B cell (primary cell): ENCODE data around the gene RAC3. TPM values are rescaled to one million over a fixed set of nuclear protein-coding genes. Genes with fewer than 3 reads are reported as not detected.

Source experiments
- ATAC-seq: fragments of 200-7000 bp; cut with Tn5 transposase; one replicate; pipeline ENCODE4 v1.10.0; 2021; ENCODE audit warnings: low read depth, mild to moderate bottlenecking, moderate number of reproducible peaks, moderate library complexity
- CTCF ChIA-PET: fragments of 350-600 bp; sonication (Branson Sonifier 250); formaldehyde crosslinking; loops from one replicate; lab custom pipeline; 2021; ENCODE audit warnings: antibody characterized with exemption, inconsistent platforms; lab: Charles Lee
- POLR2A ChIA-PET: fragments of 350-600 bp; sonication (Branson Sonifier 250); formaldehyde crosslinking; loops from one replicate; lab custom pipeline; 2021; ENCODE audit warnings: antibody characterized with exemption; lab: Charles Lee
- DNase-seq: peaks from one replicate; pipeline ENCODE4 v3.0.0; 2013
- H2AFZ ChIP-seq: 2 replicates; pipeline ENCODE4 v1.6.1; 2012; ENCODE audit warnings: mild to moderate bottlenecking, low read depth, low read length; ENCODE audit not compliant: insufficient read depth, poor library complexity, severe bottlenecking
- H3K27ac ChIP-seq, 2 donors: 1 replicate in 1 of 2; 2 replicates in 1 of 2; pipeline ENCODE4 v1.5.1; 2012 to 2013; ENCODE audit warnings: low read length in 2 of 2, mild to moderate bottlenecking in 2 of 2, moderate library complexity in 1 of 2
- H3K27me3 ChIP-seq, 4 experiments: fragments of 200-600 bp in 1 of 4; sonication (generic) in 1 of 4; replicated peaks in 1 of 4; 1 replicate in 2 of 4; 2 replicates in 2 of 4; pipeline versions ENCODE4 v1.6.1 to v1.7.0; 2013 to 2016; ENCODE audit warnings: low read length in 3 of 4, mild to moderate bottlenecking in 2 of 4, mixed read lengths in 1 of 4, moderate library complexity in 1 of 4; ENCODE audit not compliant: insufficient read depth in 4 of 4, control insufficient read depth in 3 of 4; ENCODE audit errors: control extremely low read depth in 1 of 4
- H3K36me3 ChIP-seq, 2 experiments: replicated peaks in 1 of 2; 1 replicate in 1 of 2; 2 replicates in 1 of 2; pipeline versions ENCODE4 v1.6.1 to v1.7.1; 2013; ENCODE audit warnings: low read length in 1 of 2; ENCODE audit not compliant: insufficient read depth in 2 of 2, control insufficient read depth in 1 of 2; ENCODE audit errors: control extremely low read depth in 1 of 2, extremely low read depth in 1 of 2
- H3K4me1 ChIP-seq, 2 donors: fragments of 200-600 bp in 1 of 2; sonication (generic) in 1 of 2; 1 replicate in 1 of 2; 2 replicates in 1 of 2; pipeline versions ENCODE4 v1.5.1 to v1.6.1; 2013 to 2017; ENCODE audit warnings: low read length in 2 of 2; ENCODE audit not compliant: control insufficient read depth in 2 of 2, insufficient read depth in 2 of 2
- H3K4me2 ChIP-seq: replicated peaks from 2 replicates; pipeline ENCODE3; 2012; ENCODE audit warnings: mild to moderate bottlenecking, low read depth, low read length; ENCODE audit not compliant: poor library complexity, severe bottlenecking
- H3K4me3 ChIP-seq, 5 experiments: fragments of 200-600 bp in 1 of 5; sonication (generic) in 1 of 5; 1 replicate in 3 of 5; 2 replicates in 2 of 5; pipeline versions ENCODE4 v1.5.1 to v1.7.0; 2011 to 2016; ENCODE audit warnings: low read length in 4 of 5, mild to moderate bottlenecking in 4 of 5, low read depth in 2 of 5, control low read depth in 1 of 5, moderate library complexity in 1 of 5; ENCODE audit not compliant: insufficient read depth in 1 of 5; ENCODE audit errors: control extremely low read depth in 1 of 5, extremely low read depth in 1 of 5
- H3K79me2 ChIP-seq: fragments of 200-600 bp; sonication (generic); one replicate; pipeline ENCODE4 v1.6.0; 2016; ENCODE audit warnings: low read length; ENCODE audit not compliant: control insufficient read depth, insufficient read depth
- H3K9ac ChIP-seq: fragments of 200-600 bp; sonication (generic); 2 replicates; pipeline ENCODE4 v1.6.1; 2017; ENCODE audit warnings: mild to moderate bottlenecking, low read length, moderate library complexity
- H3K9me3 ChIP-seq, 3 donors: one replicate each; pipeline versions ENCODE4 v1.6.1 to v1.7.1; 2013; ENCODE audit warnings: low read length in 2 of 3; ENCODE audit not compliant: control insufficient read depth in 2 of 3, insufficient read depth in 1 of 3; ENCODE audit errors: control extremely low read depth in 1 of 3
- H4K20me1 ChIP-seq: 2 replicates; pipeline ENCODE4 v1.6.0; 2012; ENCODE audit warnings: mild to moderate bottlenecking, low read length; ENCODE audit not compliant: insufficient read depth, control insufficient read depth, poor library complexity, severe bottlenecking
- H3K27ac Mint-ChIP-seq: one replicate; pipeline ENCODE4 v1.8.0; 2021; ENCODE audit warnings: mixed read lengths
- H3K27me3 Mint-ChIP-seq: one replicate; pipeline ENCODE4 v1.8.0; 2021; ENCODE audit warnings: mixed read lengths
- H3K4me1 Mint-ChIP-seq: one replicate; pipeline ENCODE4 v1.8.0; 2021; ENCODE audit warnings: mixed read lengths
- H3K4me3 Mint-ChIP-seq: one replicate; pipeline ENCODE4 v1.8.0; 2021; ENCODE audit warnings: mixed read lengths
- H3K9me3 Mint-ChIP-seq: one replicate; pipeline ENCODE4 v1.8.0; 2022; ENCODE audit warnings: mixed read lengths; ENCODE audit not compliant: insufficient read depth
- EZH2 ChIP-seq: IDR thresholded peaks from 2 replicates; pipeline ENCODE4 v1.6.1; 2012; ENCODE audit warnings: borderline replicate concordance, low read depth, mild to moderate bottlenecking, moderate library complexity, low read length; ENCODE audit not compliant: insufficient read depth, poor library complexity, severe bottlenecking
- WGBS: methylation state at CpG from one replicate; pipeline ENCODE4 v1.1.5; 2013; ENCODE audit warnings: missing lambda C conversion rate; ENCODE audit not compliant: insufficient coverage; 5-methylcytosine and 5-hydroxymethylcytosine counted together
- intact Hi-C: fragments of 100-400 bp; cut with micrococcal nuclease; formaldehyde crosslinking; loops from one replicate; pipeline ENCODE4 v1.10.0; 2022
- polyA plus RNA-seq: library from polyadenylated mRNA; depleted of rRNA; stranded (reverse); fragments of >200 nt; gene quantifications from 2 replicates; pipeline ENCODE4 v1.2.3, GENCODE V29; 2012
- total RNA-seq, 2 donors: library from RNA; stranded (reverse); fragments of 120-200 nt in 1 of 2; gene quantifications; 1 replicate in 1 of 2; 2 replicates in 1 of 2; pipeline versions ENCODE4 v1.2.3 to v1.2.4, GENCODE V29; 2013 to 2022
- TF ChIP-seq, protein P1 (sequence below): fragments of 200-600 bp; IDR thresholded peaks from one replicate; pipeline ENCODE4 v1.8.0; 2022; ENCODE audit warnings: antibody characterized with exemption, mild to moderate bottlenecking

Gene RAC3
- total and polyA plus RNA-seq, 2 donors (not counting 1 experiment from before 2014, with no cell fraction given): 0.62 to 2.0 TPM

DNA sequence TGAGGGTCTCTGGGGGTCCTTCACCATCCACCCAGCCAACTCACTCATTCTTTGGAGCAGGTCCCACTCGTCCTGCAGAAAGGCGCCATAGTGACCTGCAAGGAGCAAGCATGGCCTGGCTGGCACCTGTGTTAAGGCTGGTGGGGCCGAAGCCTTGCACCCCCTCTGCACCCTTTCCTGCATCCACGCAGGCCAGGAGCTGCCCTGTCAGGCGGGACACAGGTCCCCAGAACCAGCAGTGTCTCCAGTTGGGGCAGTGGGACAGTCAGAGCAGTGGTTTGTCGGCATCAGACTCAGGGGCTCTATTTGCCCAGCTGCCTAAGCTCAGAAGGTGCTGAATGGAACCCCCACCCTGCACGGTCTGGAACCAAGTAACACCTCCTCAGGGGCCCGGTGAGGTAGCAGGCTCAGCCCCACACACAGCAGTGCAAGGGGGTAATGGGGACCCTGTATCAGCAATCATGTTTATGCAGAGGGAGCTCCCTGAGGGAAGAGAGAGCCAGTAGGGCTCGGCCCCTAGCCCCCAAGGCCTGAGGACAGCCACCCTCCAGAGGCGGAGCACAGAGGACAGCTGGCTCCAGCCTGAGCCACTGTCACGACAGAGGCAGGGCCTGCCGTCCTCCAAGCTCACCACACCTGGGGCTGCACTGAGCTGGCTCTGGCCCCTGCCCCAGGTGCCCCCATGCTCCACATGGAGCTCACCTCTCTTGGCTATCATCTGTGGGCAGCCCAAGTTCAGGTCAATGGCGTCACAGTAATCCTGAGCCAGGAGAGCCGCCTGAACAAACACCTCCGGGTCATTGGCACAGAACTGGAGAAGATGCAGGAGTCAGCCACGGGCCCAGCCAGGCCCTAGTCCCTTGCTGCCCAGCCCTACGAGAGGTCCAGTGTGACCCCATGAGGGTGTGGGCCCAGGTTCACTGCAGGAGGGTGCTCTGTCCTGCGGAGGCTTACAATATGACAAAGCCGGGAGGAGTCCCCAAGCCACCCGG is 32.2 kb downstream of the RAC3 start:
- no peaks in the 10 kb centered on the region for H3K27me3 ChIP-seq
- no peaks in the 10 kb centered on the region for H3K27me3 Mint-ChIP-seq
- H3K9me3 ChIP-seq: no peaks in the 10 kb centered on the region
- H3K4me3 Mint-ChIP-seq: peak overlapping the region; percentile 69
- TF ChIP-seq, protein P1, sequence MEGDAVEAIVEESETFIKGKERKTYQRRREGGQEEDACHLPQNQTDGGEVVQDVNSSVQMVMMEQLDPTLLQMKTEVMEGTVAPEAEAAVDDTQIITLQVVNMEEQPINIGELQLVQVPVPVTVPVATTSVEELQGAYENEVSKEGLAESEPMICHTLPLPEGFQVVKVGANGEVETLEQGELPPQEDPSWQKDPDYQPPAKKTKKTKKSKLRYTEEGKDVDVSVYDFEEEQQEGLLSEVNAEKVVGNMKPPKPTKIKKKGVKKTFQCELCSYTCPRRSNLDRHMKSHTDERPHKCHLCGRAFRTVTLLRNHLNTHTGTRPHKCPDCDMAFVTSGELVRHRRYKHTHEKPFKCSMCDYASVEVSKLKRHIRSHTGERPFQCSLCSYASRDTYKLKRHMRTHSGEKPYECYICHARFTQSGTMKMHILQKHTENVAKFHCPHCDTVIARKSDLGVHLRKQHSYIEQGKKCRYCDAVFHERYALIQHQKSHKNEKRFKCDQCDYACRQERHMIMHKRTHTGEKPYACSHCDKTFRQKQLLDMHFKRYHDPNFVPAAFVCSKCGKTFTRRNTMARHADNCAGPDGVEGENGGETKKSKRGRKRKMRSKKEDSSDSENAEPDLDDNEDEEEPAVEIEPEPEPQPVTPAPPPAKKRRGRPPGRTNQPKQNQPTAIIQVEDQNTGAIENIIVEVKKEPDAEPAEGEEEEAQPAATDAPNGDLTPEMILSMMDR: no peak
- TF ChIP-seq EZH2: no peak
- peaks cover 0 to 29% of the 10 kb centered on the region in 2 experiments for H3K36me3 ChIP-seq
- H3K4me3 ChIP-seq: peak overlapping the region in 1 of 5 experiments; percentile 76
- ATAC-seq (no peak), DNase-seq (no peak)
- WGBS: 94% methylated on average over 18 of the region's 20 CpGs
- no peaks in the 10 kb centered on the region for H3K9me3 Mint-ChIP-seq
- intact Hi-C loops: no loop called here
- H3K4me2 ChIP-seq: peak overlapping the region; percentile 85
- H3K4me1 Mint-ChIP-seq: peaks cover 15% of the 10 kb centered on the region
- H4K20me1 ChIP-seq: peaks cover 8% of the 10 kb centered on the region
- H3K9ac ChIP-seq: no peak overlapping the region
- peak overlapping the region; percentile 53 for H3K27ac Mint-ChIP-seq
- ChIA-PET CTCF (interaction anchor here (1.1 kb wide), 1 partner anchor 26 kb away, joined by 4 read pairs; the partner anchor contains the start of gene DCXR), POLR2A (interaction anchor here (0.6 kb wide), 1 partner anchor 11 kb away, joined by 3 read pairs; no protein-coding TSS in a partner anchor)
- no peak overlapping the region for H2AFZ ChIP-seq
- H3K79me2 ChIP-seq: peaks cover 12% of the 10 kb centered on the region
- H3K27ac ChIP-seq: no peak overlapping the region
- H3K4me1 ChIP-seq: peaks cover 16 to 26% of the 10 kb centered on the region in 2 donors
